HT-29 (cell line): ENCODE measurements around the gene PACC1. TPM values are rescaled to one million over a fixed set of nuclear protein-coding genes. Genes with fewer than 3 reads are reported as not detected.
"Not testable (repeated sequence)": the region's sequence is repeated elsewhere in the genome, so short reads cannot be mapped to it uniquely, and the experiment has no call there.

Source experiments
- DNase-seq: peaks from one replicate; pipeline ENCODE4 v3.0.0-alpha.2; 2015; ENCODE audit warnings: low spot score
- small RNA-seq: library from RNA; depleted of rRNA; stranded (forward); fragments of <200 nt; gene quantifications from one replicate; pipeline ENCODE3, GENCODE V24; 2014
- total RNA-seq: library from RNA; depleted of rRNA; stranded (reverse); fragments of >200 nt; shearing (Covaris generic); gene quantifications from 2 replicates; pipeline ENCODE4 v1.2.3, GENCODE V29; 2014; rRNA removed

Gene PACC1
- total RNA-seq, 1 experiment from 2014 or later = 10.5 TPM

- no peak for DNase-seq
Observed at GRCh38 chr1:212341090-212341489, 73.6 kb downstream of the PACC1 start.

DNA sequence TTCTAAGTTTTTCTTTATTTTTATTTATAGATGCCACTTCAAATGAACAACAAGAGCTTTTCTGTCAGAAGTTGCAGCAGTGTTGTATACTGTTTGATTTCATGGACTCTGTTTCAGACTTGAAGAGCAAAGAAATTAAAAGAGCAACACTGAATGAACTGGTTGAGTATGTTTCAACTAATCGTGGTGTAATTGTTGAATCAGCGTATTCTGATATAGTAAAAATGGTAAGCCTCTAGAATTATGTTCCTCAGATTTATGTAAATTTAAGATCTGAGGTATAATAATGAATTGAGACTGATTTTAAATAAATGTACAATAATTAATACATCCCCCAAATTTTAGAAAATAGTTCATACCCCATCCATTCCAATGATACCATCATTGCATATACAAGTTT, 85.6 kb downstream of the PACC1 start:
- DNase-seq = no peak

GRCh38 chr1:212328248-212328647, 86.4 kb downstream of the PACC1 start:
- no peak for DNase-seq

DNA sequence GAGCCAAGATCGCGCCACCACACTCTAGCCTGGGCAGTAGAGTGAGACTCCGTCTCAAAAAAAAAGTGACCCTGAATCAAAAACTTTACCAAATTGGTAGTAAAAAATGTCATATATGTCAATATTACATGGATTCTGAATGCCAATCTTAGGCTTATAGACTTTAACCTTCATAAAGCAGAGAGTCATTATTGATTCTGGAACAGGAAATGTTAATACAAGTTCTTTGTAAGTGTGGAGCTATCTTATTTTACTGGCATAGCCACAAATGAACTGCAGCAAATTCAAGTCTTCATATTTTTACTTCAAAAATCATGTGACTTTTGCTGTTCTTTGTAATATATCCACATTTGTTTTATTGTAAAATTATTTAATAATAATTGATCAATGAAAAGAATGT, 88.1 kb downstream of the PACC1 start:
- no peak for DNase-seq

- no peak for DNase-seq
Observed at GRCh38 chr1:212323066-212323465, 91.6 kb downstream of the PACC1 start.

- DNase-seq = not testable (repeated sequence)
Observed at GRCh38 chr1:212321031-212321430, 93.7 kb downstream of the PACC1 start.

DNA sequence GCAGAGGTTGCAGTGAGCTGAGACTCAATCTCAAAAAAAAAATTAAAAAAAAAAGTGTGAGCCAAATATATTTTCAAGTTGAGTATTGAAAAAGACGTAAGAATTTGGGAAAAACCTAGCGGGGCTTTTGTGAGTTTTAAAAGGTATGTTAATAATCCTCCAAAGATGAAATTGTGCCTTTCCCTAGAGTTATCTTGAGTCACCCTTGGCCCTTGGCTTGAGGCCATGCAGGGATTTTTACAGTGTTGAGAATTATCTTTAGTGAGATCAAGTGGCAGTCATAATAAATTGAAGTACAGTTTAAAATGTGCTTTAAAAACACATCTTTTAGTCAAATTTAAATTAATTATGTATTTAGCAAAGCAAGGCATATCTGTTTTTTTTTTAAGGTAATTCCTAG, 96.8 kb downstream of the PACC1 start:
- no peak for DNase-seq

- peak; percentile 58 for DNase-seq
Observed at GRCh38 chr1:212315907-212316306, 98.8 kb downstream of the PACC1 start.

DNA sequence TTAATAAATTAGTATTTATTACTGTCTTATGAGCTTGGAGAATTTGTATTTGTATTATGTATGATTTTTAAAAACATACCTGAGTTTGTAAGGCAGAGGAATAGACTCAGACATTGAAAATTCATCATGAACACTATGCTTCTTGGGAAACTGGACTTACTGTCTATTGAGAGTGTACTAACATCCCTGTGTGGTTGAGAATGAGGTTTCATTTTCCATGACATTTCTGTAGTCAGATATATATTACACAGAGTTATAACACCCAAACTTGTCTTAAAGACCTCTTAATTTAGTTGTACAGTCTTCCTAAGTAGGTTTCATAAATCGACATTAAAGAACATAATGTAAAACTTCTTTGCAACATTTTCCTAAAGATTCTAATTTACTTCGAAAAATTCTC, 99.5 kb downstream of the PACC1 start:
- no peak for DNase-seq

Small RNAs within 50 kb of the gene (small RNA-seq; reads per million reads assigned to genes)
- gene SNORA16B = not detected

Other genes with a start within 250 kb of the PACC1 start
- 36.1 and 42.1 TPM in 2 replicates for gene PPP2R5A, start 129.5 kb downstream of the PACC1 start, total RNA-seq
- gene NENF, start 18.0 kb upstream of the PACC1 start, total RNA-seq = 27.6 and 28.2 TPM in 2 replicates
- 104 and 105 TPM in 2 replicates for gene ATF3, start 193.9 kb upstream of the PACC1 start, total RNA-seq